Left renal pelvis (tissue), 4 donors: Measurements from ENCODE around the gene GYPB. TPM values are rescaled to one million over a fixed set of nuclear protein-coding genes. Genes with fewer than 3 reads are reported as not detected.
"Not testable (repeated sequence)": the region's sequence is repeated elsewhere in the genome, so short reads cannot be mapped to it uniquely, and the experiment has no call there.

Source experiments
- DNase-seq, 4 donors: peaks; one replicate each; pipeline ENCODE4 v3.0.0-alpha.2; 2013; ENCODE audit warnings: low read depth in 4 of 4, low spot score in 3 of 4
- polyA plus RNA-seq, 4 donors: library from polyadenylated mRNA; unstranded; fragments of 120-200 nt; gene quantifications; one replicate each; pipeline ENCODE4 v1.2.1, GENCODE V29; 2013; ENCODE audit not compliant: insufficient read length in 4 of 4

Gene GYPB
- polyA plus RNA-seq, 4 donors: 0.81 to 16.6 (median 1.9) TPM

DNA sequence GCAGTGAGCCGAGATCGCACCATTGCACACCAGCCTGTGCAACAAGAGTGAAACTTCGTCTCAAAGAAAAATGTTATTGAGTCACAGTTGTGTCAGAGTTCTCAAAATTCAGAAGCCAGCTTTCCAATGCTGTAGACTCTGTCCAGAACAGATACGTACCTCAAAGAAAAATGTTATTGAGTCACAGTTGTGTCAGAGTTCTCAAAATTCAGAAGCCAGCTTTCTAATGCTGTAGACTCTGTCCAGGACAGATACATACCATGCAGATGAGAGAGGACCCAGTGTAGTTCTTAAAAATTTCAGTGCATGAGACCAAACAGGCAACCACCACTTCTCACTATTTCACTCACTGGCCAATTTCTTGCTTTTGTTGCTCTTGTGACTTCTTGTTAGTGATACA is 68.2 kb downstream of the GYPB start:
- not testable (repeated sequence) for DNase-seq

DNA sequence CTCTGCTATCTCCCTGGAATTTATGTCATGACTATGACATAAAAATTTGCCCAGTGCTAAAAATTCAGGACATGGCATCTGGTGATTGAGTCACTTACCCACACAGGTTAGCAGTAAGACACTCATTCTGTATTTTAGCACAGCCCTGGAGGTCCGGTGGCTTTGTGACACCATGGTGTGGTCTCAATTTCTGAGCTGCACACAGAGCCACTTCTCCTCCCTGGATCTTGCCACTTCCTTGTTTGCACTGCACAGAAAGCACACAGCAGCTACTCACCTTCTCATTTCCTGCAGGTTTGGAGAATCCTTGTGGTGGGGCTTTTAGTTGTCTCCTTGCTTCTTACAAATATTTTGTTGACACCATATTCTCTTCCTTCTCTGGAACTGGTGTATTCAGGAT is 69.0 kb downstream of the GYPB start:
- DNase-seq: not testable (repeated sequence)

DNA sequence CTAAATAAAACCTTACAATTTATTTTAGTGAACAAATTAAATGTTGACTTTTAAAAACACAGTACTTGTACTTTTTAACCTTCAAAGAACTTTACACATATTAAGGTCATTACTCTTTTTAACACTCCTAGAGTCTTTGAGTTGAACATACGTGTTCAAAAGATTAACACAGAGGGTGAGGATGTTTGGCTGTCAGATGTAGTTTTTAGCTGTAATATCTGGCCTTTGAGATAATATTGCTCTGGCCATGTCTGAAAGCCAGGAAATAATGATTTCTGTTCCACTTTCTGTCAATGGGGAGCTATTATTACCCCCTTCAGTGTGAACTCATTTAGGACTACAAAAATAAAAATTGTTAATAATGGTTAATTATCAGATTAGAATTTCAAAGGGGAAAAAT is 71.7 kb downstream of the GYPB start:
- DNase-seq: not testable (repeated sequence)

Other genes starting within 250 kb of the GYPB start
- gene GYPE, start 113.8 kb downstream of the GYPB start, polyA plus RNA-seq: 1 to 10 TPM; 1.9 to 4.4 (median 3.6) TPM
- 10 to 100 TPM in 1 of 4 donors, 1 to 10 TPM in 3; 1.4 to 36.7 (median 2.9) TPM for gene GYPA, start 121.3 kb upstream of the GYPB start, polyA plus RNA-seq